H9 (cell line): ENCODE measurements around the gene ZNF775. TPM values are rescaled to one million over a fixed set of nuclear protein-coding genes. Genes with fewer than 3 reads are reported as not detected.

Experiments
- DNase-seq: peaks from one replicate; pipeline ENCODE4 v3.0.0-alpha.2; 2017
- H2AFZ ChIP-seq: one replicate; pipeline ENCODE4 v1.6.1; 2013; ENCODE audit warnings: mild to moderate bottlenecking, low read length, control low read depth, moderate library complexity
- H2AK5ac ChIP-seq: 2 replicates; pipeline ENCODE4 v1.6.1; 2013; ENCODE audit warnings: low read length, control low read depth, mixed read lengths; ENCODE audit not compliant: insufficient read length
- H2BK120ac ChIP-seq: one replicate; pipeline ENCODE4 v1.6.1; 2013; ENCODE audit warnings: low read depth, mild to moderate bottlenecking, low read length, control low read depth, inconsistent platforms; ENCODE audit not compliant: poor library complexity, severe bottlenecking
- H2BK12ac ChIP-seq: 2 replicates; pipeline ENCODE4 v1.6.1; 2013; ENCODE audit warnings: low read length, control low read depth, mixed read lengths, low read depth; ENCODE audit not compliant: insufficient read length
- H2BK15ac ChIP-seq: 2 replicates; pipeline ENCODE4 v1.6.1; 2013; ENCODE audit warnings: low read depth, low read length, control low read depth
- H2BK20ac ChIP-seq: one replicate; pipeline ENCODE4 v1.6.1; 2013; ENCODE audit warnings: low read depth, mild to moderate bottlenecking, low read length, control low read depth, inconsistent platforms; ENCODE audit not compliant: poor library complexity, severe bottlenecking
- H2BK5ac ChIP-seq: 2 replicates; pipeline ENCODE4 v1.6.1; 2013; ENCODE audit warnings: low read length, control low read depth, mixed read lengths; ENCODE audit not compliant: insufficient read length
- H3K14ac ChIP-seq: 2 replicates; pipeline ENCODE4 v1.6.1; 2013; ENCODE audit warnings: low read length, control low read depth; ENCODE audit not compliant: insufficient read depth
- H3K18ac ChIP-seq: 2 replicates; pipeline ENCODE4 v1.6.1; 2013; ENCODE audit warnings: low read depth, mild to moderate bottlenecking, mixed read lengths, low read length, control low read depth; ENCODE audit not compliant: insufficient read length
- H3K23ac ChIP-seq: 2 replicates; pipeline ENCODE4 v1.6.1; 2013; ENCODE audit warnings: low read length, control low read depth, mixed read lengths, low read depth; ENCODE audit not compliant: insufficient read length
- H3K23me2 ChIP-seq: 2 replicates; pipeline ENCODE4 v1.6.1; 2013; ENCODE audit warnings: low read depth, mild to moderate bottlenecking, mixed read lengths, low read length, control low read depth; ENCODE audit not compliant: insufficient read length, poor library complexity, severe bottlenecking
- H3K27ac ChIP-seq: 2 replicates; pipeline ENCODE4 v1.5.1; 2013; ENCODE audit warnings: low read length, control low read depth, mixed read lengths, low read depth; ENCODE audit not compliant: insufficient read length
- H3K27me3 ChIP-seq: 2 replicates; pipeline ENCODE4 v1.6.1; 2013; ENCODE audit warnings: low read length, control low read depth, inconsistent platforms; ENCODE audit not compliant: insufficient read depth
- H3K4ac ChIP-seq: 2 replicates; pipeline ENCODE4 v1.6.1; 2013; ENCODE audit warnings: low read depth, mild to moderate bottlenecking, control low read depth, inconsistent platforms, low read length, moderate library complexity
- H3K4me1 ChIP-seq: 2 replicates; pipeline ENCODE4 v1.6.1; 2013; ENCODE audit warnings: low read length, control low read depth, inconsistent platforms; ENCODE audit not compliant: insufficient read depth
- H3K4me2 ChIP-seq: 2 replicates; pipeline ENCODE4 v1.6.1; 2013; ENCODE audit warnings: low read length, control low read depth, mixed read lengths; ENCODE audit not compliant: insufficient read length, insufficient read depth
- H3K56ac ChIP-seq: 2 replicates; pipeline ENCODE4 v1.6.1; 2013; ENCODE audit warnings: low read depth, mild to moderate bottlenecking, mixed read lengths, low read length, control low read depth; ENCODE audit not compliant: insufficient read length
- H3K79me1 ChIP-seq: 2 replicates; pipeline ENCODE4 v1.6.1; 2013; ENCODE audit warnings: low read depth, mild to moderate bottlenecking, moderate library complexity, low read length, control low read depth, inconsistent platforms; ENCODE audit not compliant: insufficient read depth, poor library complexity, severe bottlenecking
- H3K79me2 ChIP-seq: 2 replicates; pipeline ENCODE4 v1.6.1; 2013; ENCODE audit warnings: low read length, control low read depth, inconsistent platforms; ENCODE audit not compliant: insufficient read depth
- H3K9ac ChIP-seq: 2 replicates; pipeline ENCODE4 v1.6.1; 2013; ENCODE audit warnings: low read length, control low read depth, mixed read lengths; ENCODE audit not compliant: insufficient read length; ENCODE audit errors: extremely low read depth
- H3K9me3 ChIP-seq: one replicate; pipeline ENCODE4 v1.6.1; 2013; ENCODE audit warnings: low read depth, low read length, inconsistent platforms; ENCODE audit not compliant: control insufficient read depth
- H3T11ph ChIP-seq: one replicate; pipeline ENCODE4 v1.6.1; 2013; ENCODE audit warnings: mild to moderate bottlenecking, low read length, control low read depth, inconsistent platforms
- H4K20me1 ChIP-seq: one replicate; pipeline ENCODE4 v1.6.1; 2013; ENCODE audit not compliant: control insufficient read depth, insufficient read length, insufficient read depth
- H4K5ac ChIP-seq: 2 replicates; pipeline ENCODE4 v1.6.1; 2013; ENCODE audit warnings: low read depth, mild to moderate bottlenecking, mixed read lengths, low read length, control low read depth; ENCODE audit not compliant: insufficient read length
- H4K8ac ChIP-seq: replicated peaks from 2 replicates; pipeline ENCODE4 v1.6.1; 2013; ENCODE audit warnings: low read length, control low read depth, mixed read lengths, low read depth; ENCODE audit not compliant: insufficient read length
- H4K91ac ChIP-seq: 2 replicates; pipeline ENCODE4 v1.6.1; 2013; ENCODE audit warnings: low read depth, mild to moderate bottlenecking, moderate library complexity, mixed read lengths, low read length, control low read depth; ENCODE audit not compliant: insufficient read length
- H3K27ac Mint-ChIP-seq, 3 experiments: 2 replicates in 2 of 3; 3 replicates in 1 of 3; pipeline ENCODE4 v1.8.0; 2020 to 2021; ENCODE audit warnings: mixed read lengths in 3 of 3, mild to moderate bottlenecking in 1 of 3, moderate library complexity in 1 of 3
- H3K27me3 Mint-ChIP-seq: 2 replicates; pipeline ENCODE4 v1.8.0; 2021; ENCODE audit warnings: low read depth, mild to moderate bottlenecking, moderate library complexity, mixed read lengths
- H3K36me3 Mint-ChIP-seq, 3 experiments: 2 replicates in 2 of 3; 3 replicates in 1 of 3; pipeline ENCODE4 v1.8.0; 2020 to 2021; ENCODE audit warnings: low read depth in 3 of 3, mixed read lengths in 3 of 3; ENCODE audit not compliant: insufficient read depth in 1 of 3
- H3K4me1 Mint-ChIP-seq, 2 experiments: 2 replicates each; pipeline ENCODE4 v1.8.0; 2020; ENCODE audit warnings: mixed read lengths in 2 of 2
- H3K4me3 Mint-ChIP-seq, 2 experiments: 2 replicates in 1 of 2; 3 replicates in 1 of 2; pipeline ENCODE4 v1.8.0; 2020 to 2021; ENCODE audit warnings: mild to moderate bottlenecking in 2 of 2, mixed read lengths in 2 of 2, moderate library complexity in 1 of 2
- H3K9me3 Mint-ChIP-seq, 2 experiments: 2 replicates in 1 of 2; 3 replicates in 1 of 2; pipeline ENCODE4 v1.8.0; 2020; ENCODE audit warnings: mild to moderate bottlenecking in 2 of 2, mixed read lengths in 2 of 2, moderate library complexity in 1 of 2
- WGBS: extraction: QIAGEN DNeasy Blood & Tissue Kit; methylation state at CpG from one replicate; pipeline ENCODE4 v1.1.7; 2013; ENCODE audit warnings: missing lambda C conversion rate, low lambda C conversion rate, mixed read lengths; ENCODE audit not compliant: insufficient read length; ENCODE audit errors: extremely low coverage; 5-methylcytosine and 5-hydroxymethylcytosine counted together
- total RNA-seq: library from RNA; stranded (reverse); gene quantifications from 2 replicates; pipeline ENCODE4 v1.2.1, GENCODE V29; 2021
- TF ChIP-seq, protein P1 (sequence below): fragments of 200-600 bp; sonication (generic); conservative IDR thresholded peaks from 3 replicates; pipeline ENCODE4 v1.8.0; 2021; ENCODE audit warnings: antibody characterized with exemption, mild to moderate bottlenecking

The ZNF775 gene
- total RNA-seq, 1 experiment from 2014 or later: 10.5 TPM

- no peak overlapping the region for H3K4me2 ChIP-seq
- no peak overlapping the region for H3K27ac Mint-ChIP-seq
- no peaks in the 10 kb centered on the region for H4K20me1 ChIP-seq
- H3K14ac ChIP-seq: no peak overlapping the region
- no peaks in the 10 kb centered on the region for H3K79me1 ChIP-seq
- no CpG with 5 or more reads among the region's 4 CpGs for WGBS
- no peaks in the 10 kb centered on the region; a peak in 1 of 7 replicates for H3K36me3 Mint-ChIP-seq
- H4K5ac ChIP-seq: no peak overlapping the region
- H3K4me1 Mint-ChIP-seq: no peaks in the 10 kb centered on the region
- no peaks in the 10 kb centered on the region for H3K23me2 ChIP-seq
- no peak overlapping the region for H3K18ac ChIP-seq
- H3K4me3 Mint-ChIP-seq: no peak overlapping the region
- H2BK12ac ChIP-seq: no peak overlapping the region
- H3K9me3 Mint-ChIP-seq: no peaks in the 10 kb centered on the region
- H3T11ph ChIP-seq: no peak overlapping the region
- TF ChIP-seq, protein P1, sequence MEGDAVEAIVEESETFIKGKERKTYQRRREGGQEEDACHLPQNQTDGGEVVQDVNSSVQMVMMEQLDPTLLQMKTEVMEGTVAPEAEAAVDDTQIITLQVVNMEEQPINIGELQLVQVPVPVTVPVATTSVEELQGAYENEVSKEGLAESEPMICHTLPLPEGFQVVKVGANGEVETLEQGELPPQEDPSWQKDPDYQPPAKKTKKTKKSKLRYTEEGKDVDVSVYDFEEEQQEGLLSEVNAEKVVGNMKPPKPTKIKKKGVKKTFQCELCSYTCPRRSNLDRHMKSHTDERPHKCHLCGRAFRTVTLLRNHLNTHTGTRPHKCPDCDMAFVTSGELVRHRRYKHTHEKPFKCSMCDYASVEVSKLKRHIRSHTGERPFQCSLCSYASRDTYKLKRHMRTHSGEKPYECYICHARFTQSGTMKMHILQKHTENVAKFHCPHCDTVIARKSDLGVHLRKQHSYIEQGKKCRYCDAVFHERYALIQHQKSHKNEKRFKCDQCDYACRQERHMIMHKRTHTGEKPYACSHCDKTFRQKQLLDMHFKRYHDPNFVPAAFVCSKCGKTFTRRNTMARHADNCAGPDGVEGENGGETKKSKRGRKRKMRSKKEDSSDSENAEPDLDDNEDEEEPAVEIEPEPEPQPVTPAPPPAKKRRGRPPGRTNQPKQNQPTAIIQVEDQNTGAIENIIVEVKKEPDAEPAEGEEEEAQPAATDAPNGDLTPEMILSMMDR: no peak
- H3K27me3 Mint-ChIP-seq: peaks cover 69% of the 10 kb centered on the region
- H4K8ac ChIP-seq: no peak overlapping the region
- H3K4ac ChIP-seq: no peak overlapping the region
- no peaks in the 10 kb centered on the region for H3K79me2 ChIP-seq
- H2AFZ ChIP-seq: no peak overlapping the region
- no peak overlapping the region for H3K23ac ChIP-seq
- no peak overlapping the region for H3K56ac ChIP-seq
- no peak for DNase-seq
- no peak overlapping the region for H3K27ac ChIP-seq
- no peak overlapping the region for H2BK20ac ChIP-seq
- H3K9ac ChIP-seq: no peak overlapping the region
- no peak overlapping the region for H2BK15ac ChIP-seq
- no peaks in the 10 kb centered on the region for H3K4me1 ChIP-seq
- no peak overlapping the region for H2BK5ac ChIP-seq
- no peaks in the 10 kb centered on the region for H3K27me3 ChIP-seq
- no peaks in the 10 kb centered on the region for H3K9me3 ChIP-seq
- no peak overlapping the region for H2BK120ac ChIP-seq
- H2AK5ac ChIP-seq: no peak overlapping the region
- H4K91ac ChIP-seq: no peak overlapping the region
Measured at GRCh38 chr7:150435047-150435389, 55.9 kb downstream of the ZNF775 start.
